ENCODE results near the gene CCDC171. TPM values are rescaled to one million over a fixed set of nuclear protein-coding genes. Genes with fewer than 3 reads are reported as not detected.

CCDC171 gene
- total RNA-seq, 3 donors from 2014 or later (not counting 1 experiment from before 2014, with no cell fraction given), result 1.5 to 2.6 (median 2.2) TPM

- Histone ChIP-seq H3K9me3 (ENCODE audit: control insufficient read depth, insufficient read depth, low read length) (peaks cover under 1% of the 10 kb centered on the region), H3K4me3 (ENCODE audit: low read length) (no peak overlapping the region), H3K27ac (ENCODE audit: low read length) (no peak overlapping the region), H3K27me3 (ENCODE audit: control insufficient read depth, insufficient read depth, low read length) (no peaks in the 10 kb centered on the region), H3K4me1 (ENCODE audit: control insufficient read depth, insufficient read depth, low read length) (no peaks in the 10 kb centered on the region), H3K36me3 (ENCODE audit: control insufficient read depth, insufficient read depth, low read length) (no peaks in the 10 kb centered on the region)
- Mint-ChIP-seq H3K27me3 (ENCODE audit: low read depth in 2 of 2) (no peaks in the 10 kb centered on the region), H3K27ac (no peak overlapping the region), H3K4me1 (no peaks in the 10 kb centered on the region), H3K4me3 (no peak overlapping the region), H3K9me3 (peaks cover 10 to 25% of the 10 kb centered on the region in 2 donors), H3K36me3 (peaks cover 9% of the 10 kb centered on the region)
- WGBS (ENCODE audit: insufficient coverage), result 93% methylated on average over 3 of the region's 6 CpGs
- intact Hi-C loops (cut with micrococcal nuclease), result no loop called here
- ATAC-seq (no peak), DNase-seq (no peak)
- TF ChIP-seq CTCF (IDR thresholded peaks at IDR 0.05), result no peak
These were observed 356.5 kb downstream of the CCDC171 start for GRCh38 chr9:15909297-15909696.

DNA sequence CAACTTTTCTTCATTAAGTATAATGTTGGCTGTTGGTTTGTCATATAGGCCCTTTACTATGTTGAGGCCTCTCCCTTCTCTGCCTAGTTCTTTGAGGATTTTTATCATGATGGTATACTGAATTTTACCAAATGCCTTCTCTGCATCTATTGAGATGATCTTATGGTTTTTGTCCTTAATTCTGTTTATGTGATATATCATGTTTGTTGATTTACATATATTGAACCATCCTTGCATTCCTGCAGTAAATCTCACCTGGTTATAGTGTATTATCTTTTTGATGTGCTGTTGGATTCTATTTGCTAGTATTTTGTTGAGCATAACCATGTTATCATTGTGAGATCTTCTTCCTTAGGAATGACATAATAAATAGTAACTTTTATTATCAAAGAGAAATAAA is 362.9 kb downstream of the CCDC171 start:
- no peaks in the 10 kb centered on the region for H3K27me3 Mint-ChIP-seq (ENCODE audit: low read depth in 2 of 2)
- no peaks in the 10 kb centered on the region for H3K4me1 Mint-ChIP-seq
- intact Hi-C loops (cut with micrococcal nuclease), result no loop called here
- H3K4me3 ChIP-seq (ENCODE audit: low read length), result no peak overlapping the region
- DNase-seq (no peak), ATAC-seq (no peak)
- H3K4me3 Mint-ChIP-seq, result no peak overlapping the region
- no peak for TF ChIP-seq CTCF (IDR thresholded peaks at IDR 0.05)
- H3K36me3 Mint-ChIP-seq, result peaks cover 19% of the 10 kb centered on the region
- H3K27ac Mint-ChIP-seq, result no peak overlapping the region
- H3K9me3 ChIP-seq (ENCODE audit: control insufficient read depth, insufficient read depth, low read length), result peaks cover 4% of the 10 kb centered on the region
- H3K36me3 ChIP-seq (ENCODE audit: control insufficient read depth, insufficient read depth, low read length), result no peaks in the 10 kb centered on the region
- no peak overlapping the region for H3K27ac ChIP-seq (ENCODE audit: low read length)
- peaks cover 8 to 19% of the 10 kb centered on the region in 2 donors for H3K9me3 Mint-ChIP-seq
- no peaks in the 10 kb centered on the region for H3K4me1 ChIP-seq (ENCODE audit: control insufficient read depth, insufficient read depth, low read length)
- no peaks in the 10 kb centered on the region for H3K27me3 ChIP-seq (ENCODE audit: control insufficient read depth, insufficient read depth, low read length)

DNA sequence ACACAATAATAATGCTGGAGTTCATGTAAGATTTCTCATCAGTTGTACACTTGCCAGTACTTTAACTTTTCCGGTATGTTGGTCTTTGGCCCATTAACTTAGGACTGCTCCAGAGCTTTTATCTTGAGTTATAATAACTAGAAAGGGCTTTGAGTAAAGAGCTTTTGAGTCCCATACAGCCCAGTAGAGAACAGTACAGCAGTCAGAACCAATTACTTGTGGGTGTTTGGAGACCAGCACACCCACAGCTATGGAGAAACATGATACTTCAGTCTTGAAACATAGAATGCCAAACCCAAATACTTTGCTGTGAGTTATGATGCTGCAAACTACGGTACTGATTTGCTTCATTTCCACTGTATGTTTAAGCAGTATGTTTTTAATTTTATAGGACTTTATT is 374.3 kb downstream of the CCDC171 start:
- intact Hi-C loops (cut with micrococcal nuclease), result no loop called here
- 100% methylated on average over 2 of the region's 2 CpGs for WGBS (ENCODE audit: insufficient coverage)

More for the DNA sequence above, 374.3 kb downstream of the CCDC171 start:
- Mint-ChIP-seq H3K9me3 (peaks cover 6 to 10% of the 10 kb centered on the region in 2 donors), H3K4me3 (no peak overlapping the region), H3K36me3 (no peaks in the 10 kb centered on the region), H3K27me3 (ENCODE audit: low read depth in 2 of 2) (no peaks in the 10 kb centered on the region), H3K4me1 (no peaks in the 10 kb centered on the region), H3K27ac (no peak overlapping the region)
- no peak for ATAC-seq
- H3K4me3 ChIP-seq (ENCODE audit: low read length), result no peak overlapping the region
- no peaks in the 10 kb centered on the region for H3K4me1 ChIP-seq (ENCODE audit: control insufficient read depth, insufficient read depth, low read length)
- no peaks in the 10 kb centered on the region for H3K36me3 ChIP-seq (ENCODE audit: control insufficient read depth, insufficient read depth, low read length)
- TF ChIP-seq CTCF (IDR thresholded peaks at IDR 0.05), result no peak
- no peaks in the 10 kb centered on the region for H3K27me3 ChIP-seq (ENCODE audit: control insufficient read depth, insufficient read depth, low read length)
- no peak overlapping the region for H3K27ac ChIP-seq (ENCODE audit: low read length)
- H3K9me3 ChIP-seq (ENCODE audit: control insufficient read depth, insufficient read depth, low read length), result no peaks in the 10 kb centered on the region
- no peak for DNase-seq
